K562 (cell line): Measurements from ENCODE around the gene OPHN1. TPM values are rescaled to one million over a fixed set of nuclear protein-coding genes. Genes with fewer than 3 reads are reported as not detected.

Experiments
- ATAC-seq: fragments of 200-7000 bp; cut with Tn5 transposase; 3 replicates; pipeline ENCODE4 v1.9.1; 2020; ENCODE audit warnings: moderate library complexity
- BruUV-seq: library from RNA; stranded (reverse); fragments of 400-500 nt; replicated peaks from 2 replicates; lab custom pipeline; 2021; lab: Mats Ljungman, UMichigan
- CTCF ChIA-PET: fragments of 300-600 bp; formaldehyde crosslinking; extraction: SDS; loops from one replicate; lab custom pipeline; 2021; ENCODE audit warnings: low intra/inter-chr PET ratio; lab: Yijun Ruan, JAX
- POLR2A ChIA-PET: fragments of 300-600, 350-650 bp; sonication (Branson Sonifier 250); formaldehyde crosslinking; extraction: SDS; loops from one replicate; lab custom pipeline; 2021; ENCODE audit warnings: antibody characterized with exemption, inconsistent platforms; lab: Yijun Ruan, JAX
- DNase-seq, 4 experiments: peaks; one replicate each; pipeline versions ENCODE4 v3.0.0 to v3.0.0-alpha.2; 2011 to 2018; ENCODE audit warnings: low spot score in 3 of 4, mixed read lengths in 3 of 4; ENCODE audit errors: extremely low read depth in 1 of 4
- FAIRE-seq: peaks from 2 replicates; lab custom pipeline; 2011; peaks lifted over from hg19 to GRCh38; lab: Jason Lieb, UNC
- H2AFZ ChIP-seq: 2 replicates; pipeline ENCODE4 v1.6.0; 2011; ENCODE audit warnings: low read depth, low read length, control low read depth, inconsistent platforms
- H3K27ac ChIP-seq: fragments of 200-600 bp; 3 replicates; pipeline ENCODE4 v1.8.0; 2011; ENCODE audit warnings: low read depth, mild to moderate bottlenecking, control low read depth, inconsistent platforms, low read length, moderate library complexity, mixed read lengths; ENCODE audit errors: extremely low read depth
- H3K27me3 ChIP-seq, 2 experiments: fragments of 300-600 bp in 1 of 2; 2 replicates in 1 of 2; 3 replicates in 1 of 2; pipeline versions ENCODE4 v1.6.0 to v1.8.0; 2011; ENCODE audit warnings: inconsistent platforms in 2 of 2, low read length in 2 of 2, mild to moderate bottlenecking in 1 of 2, mixed read lengths in 1 of 2, moderate library complexity in 1 of 2; ENCODE audit not compliant: control insufficient read depth in 2 of 2, insufficient read depth in 2 of 2
- H3K36me3 ChIP-seq: fragments of 300-600 bp; 3 replicates; pipeline ENCODE4 v1.8.0; 2011; ENCODE audit warnings: mild to moderate bottlenecking, low read length, inconsistent platforms; ENCODE audit not compliant: control insufficient read depth, insufficient read depth
- H3K4me1 ChIP-seq, 2 experiments: fragments of 200-600 bp in 1 of 2; replicated peaks in 1 of 2; 2 replicates in 1 of 2; 3 replicates in 1 of 2; pipeline versions ENCODE4 v1.5.1 to v1.8.0; 2011; ENCODE audit warnings: inconsistent platforms in 2 of 2, low read length in 2 of 2, mild to moderate bottlenecking in 1 of 2, mixed read lengths in 1 of 2, moderate library complexity in 1 of 2; ENCODE audit not compliant: control insufficient read depth in 2 of 2, insufficient read depth in 2 of 2
- H3K4me2 ChIP-seq: 2 replicates; pipeline ENCODE4 v1.6.1; 2011; ENCODE audit warnings: low read length, control low read depth, inconsistent platforms, mixed read lengths; ENCODE audit not compliant: insufficient read depth
- H3K4me3 ChIP-seq: fragments of 200-600 bp; sonication (generic), shearing (Covaris generic); 2 replicates; pipeline ENCODE4 v1.5.1; 2016; ENCODE audit warnings: control low read depth, inconsistent platforms
- H3K79me2 ChIP-seq: fragments of 200-600 bp; 3 replicates; pipeline ENCODE4 v1.8.0; 2011; ENCODE audit warnings: low read length, inconsistent platforms; ENCODE audit not compliant: control insufficient read depth, insufficient read depth
- H3K9ac ChIP-seq, 2 experiments: 2 replicates each; pipeline versions ENCODE4 v1.6.0 to v1.6.1; 2011; ENCODE audit warnings: low read depth in 2 of 2, low read length in 2 of 2, control low read depth in 1 of 2, inconsistent platforms in 1 of 2, mild to moderate bottlenecking in 1 of 2, mixed read lengths in 1 of 2; ENCODE audit not compliant: insufficient read depth in 1 of 2
- H3K9me1 ChIP-seq: one replicate; pipeline ENCODE4 v1.6.0; 2011; ENCODE audit warnings: inconsistent platforms, mild to moderate bottlenecking, low read length, moderate library complexity; ENCODE audit not compliant: control insufficient read depth, insufficient read depth
- H3K9me3 ChIP-seq: replicated peaks from 2 replicates; pipeline ENCODE4 v1.5.1; 2011; ENCODE audit warnings: low read depth, low read length, inconsistent platforms; ENCODE audit not compliant: control insufficient read depth, insufficient read depth
- H4K20me1 ChIP-seq: replicated peaks from 2 replicates; pipeline ENCODE4 v1.6.1; 2011; ENCODE audit warnings: low read length, inconsistent platforms, mixed read lengths; ENCODE audit not compliant: control insufficient read depth, insufficient read depth
- ASH1L ChIP-seq: fragments of 450-650 bp; IDR thresholded peaks from 2 replicates; pipeline ENCODE4 v1.6.1; 2018; ENCODE audit warnings: borderline replicate concordance, mild to moderate bottlenecking, low read depth; ENCODE audit not compliant: partially characterized antibody
- CREB3 ChIP-seq: fragments of 450-650 bp; conservative IDR thresholded peaks from 2 replicates; pipeline ENCODE4 v1.6.1; 2016; ENCODE audit warnings: missing genetic modification characterization, low read depth, mild to moderate bottlenecking, missing compliant biosample characterization, moderate library complexity
- HMG20B ChIP-seq: fragments of 250-450 bp; sonication (Bioruptor Pico); IDR thresholded peaks from 2 replicates; pipeline ENCODE4 v1.5.0; 2021; ENCODE audit warnings: mild to moderate bottlenecking
- HMGN3 ChIP-seq: IDR thresholded peaks from 2 replicates; pipeline ENCODE4 v1.6.1; 2011; ENCODE audit warnings: borderline replicate concordance, low read depth, mild to moderate bottlenecking, mixed read lengths, low read length; ENCODE audit not compliant: insufficient read length; ENCODE audit errors: extremely low read depth
- NCOA1 ChIP-seq: fragments of 450-650 bp; IDR thresholded peaks from 2 replicates; pipeline ENCODE4 v1.6.1; 2016; ENCODE audit warnings: low read depth
- POLR2A ChIP-seq: fragments of 450-650 bp; conservative IDR thresholded peaks from 2 replicates; pipeline ENCODE4 v1.6.1; 2016
- POU5F1 ChIP-seq: fragments of 150-350 bp; IDR thresholded peaks from 2 replicates; pipeline ENCODE4 v1.6.1; 2014; ENCODE audit warnings: borderline replicate concordance, low read length, low read depth, mild to moderate bottlenecking; ENCODE audit not compliant: partially characterized antibody
- RBM15 ChIP-seq: fragments of 200-400 bp; formaldehyde crosslinking; IDR thresholded peaks from 2 replicates; pipeline ENCODE4 v1.6.1; 2018; ENCODE audit warnings: mild to moderate bottlenecking, low read length, moderate library complexity; ENCODE audit not compliant: insufficient read depth
- ZBTB49 ChIP-seq: sonication (generic); formaldehyde crosslinking; IDR thresholded peaks from 2 replicates; pipeline ENCODE4 v1.8.0; 2022; ENCODE audit warnings: missing genetic modification reagents, mild to moderate bottlenecking, borderline replicate concordance
- ZC3H8 ChIP-seq: fragments of 450-650 bp; IDR thresholded peaks from 2 replicates; pipeline ENCODE4 v1.6.1; 2017
- ZNF609 ChIP-seq: sonication (generic); formaldehyde crosslinking; IDR thresholded peaks from 2 replicates; pipeline ENCODE4 v1.8.1; 2023; ENCODE audit warnings: missing genetic modification reagents, mild to moderate bottlenecking, borderline replicate concordance
- ZNF75A ChIP-seq: fragments of 450-650 bp; formaldehyde crosslinking; IDR thresholded peaks from 2 replicates; pipeline ENCODE4 v1.4.0; 2020; ENCODE audit warnings: mild to moderate bottlenecking
- WGBS: fragments of 100-300 bp; shearing (Covaris generic); methylation state at CpG from one replicate; pipeline ENCODE4 v1.1.6; 2016; ENCODE audit warnings: low coverage, mixed read lengths; ENCODE audit not compliant: insufficient coverage; ENCODE audit errors: missing lambda C conversion rate; 5-methylcytosine and 5-hydroxymethylcytosine counted together
- in situ Hi-C: fragments of 300-500 bp; cut with MboI; formaldehyde crosslinking; loops from 4 replicates; pipeline ENCODE4 v1.15.0; 2018; ENCODE audit warnings: inconsistent platforms, mixed read lengths
- intact Hi-C: fragments of 100-400 bp; cut with micrococcal nuclease; formaldehyde crosslinking; loops from 2 replicates; pipeline ENCODE4 v1.14.2; 2022
- polyA plus RNA-seq, 8 experiments: library from polyadenylated mRNA; depleted of rRNA in 4 of 8; stranded (reverse) in 5 of 8; unstranded in 3 of 8; fragments of >200 nt; fragmentation: Nextera tagmentation in 2 of 8; fragmentation: Illumina TruSeq in 1 of 8; extraction: Ambion mirVana in 2 of 8; extraction: Trizol in 1 of 8; gene quantifications; 2 replicates each; pipeline versions ENCODE4 v1.2.1 to v1.2.3, GENCODE V29; 2011 to 2014; ENCODE audit warnings: inconsistent platforms in 1 of 8, missing spikeins in 1 of 8
- total RNA-seq, 7 experiments: library from RNA; depleted of rRNA in 6 of 7; stranded (reverse); fragments of >200 nt in 6 of 7; fragmentation: Illumina TruSeq in 2 of 7; extraction: Trizol in 2 of 7; gene quantifications; 2 replicates each; pipeline versions ENCODE4 v1.2.1 to v1.2.3, GENCODE V29; 2011 to 2021; ENCODE audit warnings: low replicate concordance in 1 of 7

Gene OPHN1
- total and polyA plus RNA-seq, 9 of the 15 experiments (the other 6 are each of a cell fraction or from before 2014, with no cell fraction given), result 0.28 to 1.8 (median 1.0) TPM

- no peak for FAIRE-seq
- Histone ChIP-seq H3K27ac (no peak overlapping the region), H3K36me3 (no peaks in the 10 kb centered on the region), H3K4me1 (no peaks in the 10 kb centered on the region), H3K9me1 (no peaks in the 10 kb centered on the region), H3K9me3 (no peaks in the 10 kb centered on the region), H2AFZ (no peak overlapping the region), H3K9ac (no peak overlapping the region), H3K27me3 (no peaks in the 10 kb centered on the region), H4K20me1 (no peaks in the 10 kb centered on the region), H3K79me2 (no peaks in the 10 kb centered on the region), H3K4me3 (no peak overlapping the region), H3K4me2 (no peak overlapping the region)
- ATAC-seq, result no peak
- ChIA-PET CTCF (no interaction called here), POLR2A (no interaction called here)
- in situ Hi-C loops, result no loop called here
- DNase-seq, result no peak
- WGBS, result 0% methylated on average over 1 of the region's 1 CpG
- intact Hi-C loops, result no loop called here
- BruUV-seq, result no TSS peak
- TF ChIP-seq HMGN3 (no peak), RBM15 (no peak), ASH1L (no peak), POU5F1 (no peak), CREB3 (tag) (no peak), NCOA1 (no peak), ZNF609 (CRISPR knock-in tag) (no peak), POLR2A (no peak), ZC3H8 (no peak), ZNF75A (no peak), HMG20B (no peak), ZBTB49 (CRISPR knock-in tag) (no peak)
Measured at GRCh38 chrX:68090266-68090665, 343.0 kb downstream of the OPHN1 start.
